ENCODE data around the gene JPH2.

DNA sequence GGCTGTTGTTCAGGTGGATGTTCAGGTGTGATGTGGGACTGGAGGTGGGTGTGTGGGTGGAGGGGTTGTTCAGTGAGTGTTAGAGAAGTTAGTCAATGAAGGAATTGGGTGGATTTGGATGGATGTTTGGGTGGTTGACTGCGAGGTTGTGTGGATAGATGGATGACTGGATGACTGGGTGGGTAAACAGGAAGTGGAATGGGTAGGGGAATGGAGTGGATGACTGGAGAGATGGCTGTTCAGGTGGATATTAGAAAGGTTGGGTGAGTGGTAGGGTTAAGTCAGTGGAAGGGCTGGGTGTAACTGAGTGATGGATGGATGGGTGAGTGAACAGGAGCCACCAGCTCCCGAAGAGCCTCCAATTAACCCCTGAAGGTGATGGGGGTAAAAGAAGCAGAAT lies 27.9 kb downstream of the JPH2 start:
- TF ChIP-seq EZH2phosphoT487 (IDR thresholded peaks at IDR 0.05; ENCODE audit: borderline replicate concordance, low read length) (no peak), EZH2 (IDR thresholded peaks at IDR 0.05; ENCODE audit: low read length, unreplicated experiment) (no peak)
- TF ChIP-seq, protein P1, sequence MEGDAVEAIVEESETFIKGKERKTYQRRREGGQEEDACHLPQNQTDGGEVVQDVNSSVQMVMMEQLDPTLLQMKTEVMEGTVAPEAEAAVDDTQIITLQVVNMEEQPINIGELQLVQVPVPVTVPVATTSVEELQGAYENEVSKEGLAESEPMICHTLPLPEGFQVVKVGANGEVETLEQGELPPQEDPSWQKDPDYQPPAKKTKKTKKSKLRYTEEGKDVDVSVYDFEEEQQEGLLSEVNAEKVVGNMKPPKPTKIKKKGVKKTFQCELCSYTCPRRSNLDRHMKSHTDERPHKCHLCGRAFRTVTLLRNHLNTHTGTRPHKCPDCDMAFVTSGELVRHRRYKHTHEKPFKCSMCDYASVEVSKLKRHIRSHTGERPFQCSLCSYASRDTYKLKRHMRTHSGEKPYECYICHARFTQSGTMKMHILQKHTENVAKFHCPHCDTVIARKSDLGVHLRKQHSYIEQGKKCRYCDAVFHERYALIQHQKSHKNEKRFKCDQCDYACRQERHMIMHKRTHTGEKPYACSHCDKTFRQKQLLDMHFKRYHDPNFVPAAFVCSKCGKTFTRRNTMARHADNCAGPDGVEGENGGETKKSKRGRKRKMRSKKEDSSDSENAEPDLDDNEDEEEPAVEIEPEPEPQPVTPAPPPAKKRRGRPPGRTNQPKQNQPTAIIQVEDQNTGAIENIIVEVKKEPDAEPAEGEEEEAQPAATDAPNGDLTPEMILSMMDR (conservative IDR thresholded peaks at IDR 0.05; ENCODE audit: low read depth, low read length): no peak

Measured in PC-3 (cell line).